ENCODE data around the gene STYX. TPM values are rescaled to one million over a fixed set of nuclear protein-coding genes. Genes with fewer than 3 reads are reported as not detected.

The STYX gene
- total and polyA plus RNA-seq, 2 of the 8 experiments (the other 6 are each of a cell fraction or from before 2014, with no cell fraction given), result 8.3 to 29.0 TPM

GRCh38 chr14:52693036-52693435 lies 36.9 kb upstream of the STYX start (continued):
- no peak for TF ChIP-seq CHD7 (IDR thresholded peaks at IDR 0.05; ENCODE audit: insufficient replicate concordance, low read length)
- TF ChIP-seq SIN3A (conservative IDR thresholded peaks at IDR 0.05 in 1 of 2, IDR thresholded peaks at IDR 0.05 in 1 of 2; ENCODE audit: low read depth in 1 of 2, low read length in 2 of 2), result no peak
- TF ChIP-seq KDM4A (IDR thresholded peaks at IDR 0.05; ENCODE audit: low read depth, low read length, severe bottlenecking), result no peak
- no peak for TF ChIP-seq RXRA (IDR thresholded peaks at IDR 0.05; ENCODE audit: insufficient read depth, low read depth, low read length)

Data from H1 (cell line).